NCI-H345 treated with DMSO at 0.1 percent for 48 hours (cell line): ENCODE data around the gene SYNJ1.
"Not testable (repeated sequence)": the region's sequence is repeated elsewhere in the genome, so short reads cannot be mapped to it uniquely, and the experiment has no call there.

Source experiments
- DNase-seq: peaks from one replicate; lab custom pipeline; 2025; ENCODE audit not compliant: unreplicated experiment; lab: John Stamatoyannopoulos, UW

Gene SYNJ1

DNA sequence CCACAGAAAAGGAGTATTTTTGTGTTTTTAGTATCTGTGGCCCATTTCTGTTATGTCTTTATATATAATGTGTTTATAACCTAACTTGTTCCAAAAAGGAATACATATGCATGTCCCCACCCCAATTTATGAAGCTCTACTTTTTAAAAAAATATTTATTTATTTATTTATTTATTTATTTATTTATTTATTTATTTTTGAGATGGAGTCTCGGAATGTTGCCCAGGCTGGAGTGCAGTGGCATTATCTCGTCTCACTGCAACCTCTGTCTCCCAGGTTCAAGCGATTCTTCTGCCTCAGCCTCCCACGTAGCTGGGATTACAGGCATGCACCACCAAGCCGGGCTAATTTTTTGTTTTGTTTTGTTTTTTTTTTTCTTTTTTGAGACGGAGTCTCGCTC lies 32.3 kb downstream of the SYNJ1 start:
- not testable (repeated sequence) for DNase-seq

DNA sequence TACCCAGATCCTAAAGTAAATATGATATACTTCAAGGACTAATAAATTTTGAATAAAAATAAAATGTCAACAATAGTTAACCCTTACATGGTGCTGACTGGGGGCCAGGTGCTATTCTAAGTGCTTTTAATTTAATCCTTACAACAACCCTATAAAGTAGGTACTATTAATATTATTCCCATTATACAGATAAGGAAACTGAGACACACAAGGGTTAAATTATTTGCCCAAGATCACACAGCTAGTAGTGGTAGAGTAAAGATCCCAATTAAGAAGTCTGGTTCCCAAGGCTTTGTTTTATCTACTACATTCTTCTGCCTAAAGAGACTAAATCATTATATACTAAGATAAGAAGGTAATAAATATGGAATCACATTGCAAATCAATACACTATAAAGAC lies 34.2 kb downstream of the SYNJ1 start:
- DNase-seq: no peak

DNA sequence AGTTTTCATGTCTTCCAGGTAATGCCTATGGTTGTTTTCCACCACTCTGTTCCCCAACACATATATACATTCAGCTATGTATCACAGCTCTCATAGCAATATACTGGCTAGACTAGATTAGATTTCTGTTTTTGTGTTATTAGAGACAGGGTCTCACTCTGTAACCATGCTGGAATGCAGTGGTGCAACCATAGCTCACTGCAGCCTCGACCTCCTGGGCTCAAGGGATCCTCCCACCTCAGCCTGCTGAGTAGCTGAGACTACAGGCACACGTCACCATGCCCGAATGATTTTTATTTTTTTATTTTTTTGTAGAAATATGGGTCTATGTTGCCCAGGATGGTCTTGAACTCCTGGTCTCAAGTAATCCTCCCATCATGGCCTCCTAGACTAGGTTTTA lies 37.7 kb downstream of the SYNJ1 start:
- DNase-seq: no peak

DNA sequence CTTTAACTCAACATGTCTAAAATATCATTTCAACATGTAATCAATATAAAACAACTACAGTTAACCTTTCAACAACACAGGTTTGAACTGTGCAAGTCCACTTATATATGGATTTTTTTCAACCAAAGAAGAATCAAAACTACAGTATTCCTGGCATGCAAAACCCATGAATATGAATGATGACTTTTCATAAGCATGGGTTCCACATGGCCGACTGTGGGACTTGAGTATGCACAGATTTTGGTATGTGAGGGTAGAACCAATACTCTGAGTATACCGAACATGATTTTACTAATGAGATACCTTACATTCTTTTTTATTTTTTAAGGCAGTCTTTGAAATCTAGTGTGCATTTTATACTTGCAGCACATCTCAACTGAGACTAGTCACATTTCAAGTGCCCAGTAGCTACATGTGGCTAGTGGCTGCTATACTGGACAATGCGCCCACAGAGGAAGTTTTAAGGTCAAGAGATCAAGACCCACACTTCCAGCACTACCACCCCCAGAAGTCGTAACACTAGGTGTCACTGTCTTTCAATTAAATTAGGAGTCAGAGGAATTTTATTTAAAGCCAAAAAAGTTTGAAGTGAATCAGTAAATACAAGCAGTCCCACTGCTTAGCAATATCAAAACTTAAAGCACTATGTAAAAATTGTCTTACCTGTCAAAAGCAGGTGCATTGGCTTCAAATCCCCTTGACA lies 40.0 kb downstream of the SYNJ1 start:
- DNase-seq: no peak

DNA sequence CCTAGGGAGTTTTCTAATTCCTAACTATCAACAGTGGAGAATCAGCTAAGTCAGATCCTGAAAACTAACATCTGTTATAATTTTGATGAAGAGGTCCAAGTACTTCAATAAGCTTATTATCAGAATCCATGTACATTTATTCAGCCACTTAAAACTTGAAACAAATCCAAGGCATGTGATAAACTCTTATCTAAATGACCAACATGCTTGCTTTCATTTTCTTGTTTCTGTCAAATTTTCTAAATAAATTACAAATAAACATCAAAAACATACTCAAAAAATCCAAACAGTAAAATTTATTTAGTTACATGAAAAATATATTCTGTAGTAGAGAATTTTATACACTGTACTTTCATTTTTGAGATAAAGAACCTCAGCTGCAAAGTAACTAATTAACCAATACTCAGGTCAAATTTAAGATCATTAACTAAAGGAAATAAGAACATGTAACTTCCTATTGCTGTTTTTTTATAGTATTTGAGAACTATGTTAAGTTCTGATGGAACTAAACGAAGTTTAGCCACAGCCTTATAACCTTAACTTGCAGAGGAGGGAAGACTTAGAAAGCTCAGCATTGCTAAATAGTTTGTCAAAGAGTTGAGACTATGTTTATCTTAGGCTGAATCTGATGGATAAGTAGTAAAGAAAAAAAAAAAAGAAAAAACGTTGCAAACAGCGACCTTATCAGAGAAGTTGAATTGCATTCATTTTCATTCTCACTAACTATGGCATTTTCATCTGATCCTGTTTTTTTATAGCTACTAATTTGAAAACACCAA lies 44.9 kb downstream of the SYNJ1 start:
- DNase-seq: no peak

DNA sequence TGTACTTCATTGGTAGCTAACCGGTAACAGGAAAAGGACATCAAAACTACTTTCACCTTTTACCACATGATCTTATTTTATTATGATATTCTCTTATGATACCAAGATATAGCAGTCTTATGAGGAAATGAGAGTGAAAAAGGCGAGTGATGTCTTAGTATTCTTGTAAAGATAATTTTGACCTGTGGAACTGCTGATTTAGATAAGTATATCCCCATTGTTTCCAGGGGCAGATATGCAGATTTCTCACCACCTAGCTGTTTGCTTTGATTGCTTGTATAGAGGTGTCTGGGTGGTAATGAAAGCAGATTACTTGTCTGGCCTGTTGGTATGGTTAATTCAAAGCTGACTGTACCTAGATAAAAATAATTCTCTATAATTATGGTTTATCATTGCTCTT lies 53.1 kb downstream of the SYNJ1 start:
- no peak for DNase-seq

DNA sequence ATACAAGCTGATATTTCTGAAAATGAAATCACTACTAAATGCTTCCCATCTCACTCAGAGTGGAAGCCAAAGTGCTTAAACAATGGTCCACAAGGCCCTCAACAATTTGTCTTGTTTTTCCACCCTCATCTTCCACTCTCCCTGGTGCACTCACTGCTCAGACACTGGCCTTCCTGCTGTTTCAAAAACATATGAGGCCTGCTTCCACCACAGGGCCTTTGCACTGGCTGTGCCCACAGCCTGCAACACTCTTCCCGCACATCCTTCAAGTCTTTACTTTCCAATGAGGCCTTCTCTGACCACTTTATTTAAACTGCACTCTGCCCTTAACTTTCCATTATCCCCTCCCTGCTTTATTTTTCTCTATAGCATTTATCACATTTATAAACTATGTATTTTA lies 53.8 kb downstream of the SYNJ1 start:
- DNase-seq: no peak

DNA sequence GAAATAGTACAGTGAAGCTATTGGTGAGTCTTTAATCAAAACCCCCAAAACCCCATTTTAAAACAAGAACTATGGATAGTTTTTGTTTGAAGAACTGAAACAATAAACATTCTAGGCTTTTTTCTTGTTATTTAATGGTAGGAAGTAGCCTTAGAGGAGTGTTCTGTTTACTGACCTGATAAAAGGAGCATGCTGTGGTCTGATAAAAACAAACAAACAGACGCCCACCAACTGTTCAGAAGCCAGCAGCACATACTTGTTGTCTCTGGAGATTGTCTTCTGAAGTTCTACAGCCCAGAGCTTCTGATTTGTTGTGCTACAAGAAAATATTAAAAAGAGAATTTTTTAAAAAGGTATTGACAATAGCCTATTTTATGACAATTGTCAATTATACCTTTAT lies 61.6 kb downstream of the SYNJ1 start:
- no peak for DNase-seq

DNA sequence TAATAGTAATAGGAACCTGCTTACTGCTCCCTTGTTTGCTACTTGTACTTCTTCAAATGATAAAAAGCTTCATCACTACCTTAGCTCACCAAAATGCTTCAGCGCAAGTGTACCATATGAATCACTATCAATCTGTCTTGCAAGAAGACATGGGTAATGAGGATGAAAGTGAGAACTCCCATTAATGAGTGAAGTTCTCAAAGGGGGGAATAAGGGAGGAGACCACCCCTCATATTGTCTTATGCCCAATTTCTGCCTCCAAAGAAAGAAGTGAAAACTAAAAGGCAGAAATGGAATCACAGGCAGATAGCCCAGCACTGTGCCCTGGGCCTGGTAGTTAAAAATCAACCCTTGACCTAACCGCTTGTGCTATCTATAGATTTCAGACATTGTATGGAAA lies 63.7 kb downstream of the SYNJ1 start:
- DNase-seq: not testable (repeated sequence)

DNA sequence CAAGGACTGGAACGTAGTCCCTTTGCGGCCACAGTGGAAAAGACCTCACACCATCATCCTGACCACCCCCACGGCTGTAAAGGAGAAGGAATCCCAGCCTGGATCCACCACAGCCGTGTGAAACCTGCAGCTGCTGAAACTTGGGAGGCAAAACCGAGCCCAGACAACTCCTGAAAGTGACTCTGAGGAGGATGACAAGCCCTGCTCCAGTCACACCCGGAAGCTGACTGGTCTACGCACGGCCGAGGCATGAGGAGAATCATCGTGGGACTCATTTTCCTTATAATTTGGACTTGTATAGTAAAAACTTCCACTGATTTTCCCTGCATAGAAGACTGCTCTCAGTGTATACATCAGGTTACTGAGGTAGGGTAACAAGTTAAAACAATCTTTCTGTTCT lies 65.8 kb downstream of the SYNJ1 start:
- DNase-seq: not testable (repeated sequence)

DNA sequence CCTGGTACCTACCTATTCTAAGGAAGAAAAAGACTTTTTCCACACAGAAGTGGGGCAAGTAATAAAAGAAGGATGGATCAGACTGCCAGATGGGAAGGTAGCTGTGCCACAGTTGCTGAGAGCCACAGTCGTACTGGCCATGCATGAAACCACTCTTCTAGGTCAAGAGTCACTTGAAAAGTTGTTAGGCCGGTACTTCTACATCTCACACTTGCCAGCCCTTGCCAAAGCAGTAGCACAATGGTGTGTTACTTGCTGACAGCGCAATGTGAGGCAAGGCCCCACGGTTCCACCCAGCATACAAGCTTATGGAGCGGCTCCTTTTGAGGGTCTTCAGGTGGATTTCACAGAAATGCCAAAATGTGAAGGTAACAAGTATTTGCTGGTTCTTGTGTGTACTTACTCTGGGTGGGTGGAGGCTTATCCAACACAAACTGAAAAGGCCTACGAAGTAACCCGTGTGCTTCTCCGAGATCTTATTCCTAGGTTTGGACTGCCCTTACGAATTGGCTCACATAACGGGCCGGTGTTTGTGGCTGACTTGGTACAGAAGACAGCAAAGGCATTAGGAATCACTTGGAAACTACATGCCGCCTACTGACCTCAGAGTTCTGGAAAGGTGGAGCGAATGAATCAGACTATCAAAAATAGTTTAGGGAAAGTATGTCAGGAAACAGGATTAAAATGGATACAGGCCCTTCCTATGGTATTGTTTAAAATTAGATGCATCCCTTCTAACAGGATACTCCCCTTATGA lies 66.6 kb downstream of the SYNJ1 start:
- not testable (repeated sequence) for DNase-seq

DNA sequence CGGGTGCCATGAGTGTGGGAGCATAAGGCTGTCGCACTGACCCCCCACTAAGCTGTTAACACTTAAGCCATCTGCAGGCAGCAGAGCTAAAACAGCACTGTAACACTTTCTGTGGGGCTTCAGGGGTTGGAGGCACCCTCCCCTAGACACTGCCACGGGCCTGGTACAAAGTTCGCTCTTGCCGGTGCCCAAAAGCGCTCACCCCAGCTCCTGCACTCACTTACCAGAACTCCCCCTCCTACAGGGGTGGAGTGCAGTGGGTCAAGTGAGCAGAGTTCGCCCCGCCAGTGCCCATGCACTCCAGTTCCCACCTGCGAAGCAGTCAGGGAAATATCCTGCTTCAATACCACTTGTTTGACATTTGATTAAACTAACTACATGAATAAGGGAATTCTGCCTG lies 69.3 kb downstream of the SYNJ1 start:
- no peak for DNase-seq

DNA sequence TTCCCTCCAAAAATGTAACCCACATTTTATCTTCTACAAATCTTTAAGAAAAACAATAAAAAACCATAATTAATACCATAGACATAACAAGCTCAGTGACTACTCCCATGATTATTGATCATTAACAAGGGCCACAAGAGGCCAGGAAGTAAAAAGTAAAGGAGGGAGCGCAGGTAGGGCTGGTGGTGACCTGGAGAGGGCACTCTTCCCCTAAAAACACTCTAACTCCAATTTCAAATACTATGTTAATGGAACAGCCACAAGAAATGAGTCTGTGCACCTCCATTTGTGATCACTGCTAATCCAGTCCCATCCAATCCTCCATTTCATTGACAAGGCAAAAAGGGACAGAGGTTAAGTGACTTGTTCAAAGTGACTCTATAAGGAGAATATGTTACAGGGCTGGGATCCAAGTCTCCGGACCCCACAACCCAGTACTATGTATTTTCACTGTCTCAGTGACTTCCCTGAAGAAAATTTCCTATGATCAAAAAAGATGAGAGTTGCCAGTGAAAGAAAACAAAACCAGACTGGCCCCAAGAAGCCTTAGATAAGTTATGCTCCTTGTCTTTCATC lies 74.4 kb downstream of the SYNJ1 start:
- DNase-seq: no peak

DNA sequence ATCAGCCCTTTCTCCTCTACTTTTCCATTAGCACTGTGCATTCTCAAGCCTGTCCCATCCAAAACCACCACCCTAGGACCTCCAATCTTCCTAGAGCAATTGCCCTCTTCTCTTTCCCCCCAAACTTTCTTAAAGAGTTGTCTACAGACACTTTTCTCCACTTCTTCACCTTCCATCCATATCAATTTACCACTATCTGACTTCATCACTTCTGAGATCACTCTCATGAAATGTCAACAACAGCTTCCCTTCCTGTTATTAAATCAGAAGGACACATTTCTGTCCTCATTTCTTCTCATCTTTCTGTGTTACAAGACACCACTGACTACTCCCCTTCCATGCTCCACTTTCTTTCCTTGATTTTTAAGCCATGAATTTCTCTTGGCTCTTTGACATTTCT lies 79.6 kb downstream of the SYNJ1 start:
- DNase-seq: no peak

DNA sequence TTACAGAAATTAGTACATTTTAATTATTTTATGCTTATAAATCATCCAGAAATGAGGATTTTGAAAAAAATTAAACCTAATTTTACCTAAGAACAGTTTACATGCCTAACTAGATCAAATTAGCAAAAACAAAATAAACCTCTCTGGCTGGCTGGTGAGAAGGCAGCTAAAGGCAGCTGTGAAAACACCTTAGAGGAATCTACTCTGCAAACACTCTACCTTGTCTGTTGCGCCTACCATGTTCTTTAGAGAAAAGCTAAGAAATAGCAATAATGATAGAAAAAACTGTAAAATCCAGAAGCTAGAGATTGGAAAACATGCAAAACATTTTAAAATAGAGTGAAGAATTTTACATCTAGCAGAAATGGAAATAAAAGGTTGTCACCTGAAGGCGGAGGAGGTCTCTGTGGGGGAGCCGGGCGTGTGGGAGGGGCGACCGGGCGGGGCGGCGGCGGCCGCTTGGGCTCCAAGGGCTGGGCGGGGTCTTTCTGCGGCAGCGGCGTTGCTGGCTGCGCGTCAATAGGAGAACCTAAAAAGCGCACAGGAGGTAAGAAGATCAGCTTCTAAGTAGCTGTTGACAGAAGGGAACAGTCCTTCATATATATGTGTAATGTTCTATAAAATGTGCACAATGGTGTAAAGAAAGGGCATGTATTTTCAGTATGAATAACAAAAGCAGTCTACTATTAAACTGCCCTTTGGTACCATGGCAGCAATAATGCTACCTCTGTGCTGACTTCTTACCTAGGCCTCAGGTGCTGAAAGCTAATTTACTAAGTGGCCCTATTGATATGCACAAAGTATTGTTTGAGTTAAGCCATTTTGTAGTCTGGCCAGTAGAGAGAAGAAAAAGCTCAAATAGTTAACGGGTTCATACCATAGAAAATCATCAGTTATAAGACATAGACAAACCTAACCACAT lies 82.3 kb downstream of the SYNJ1 start:
- no peak for DNase-seq

DNA sequence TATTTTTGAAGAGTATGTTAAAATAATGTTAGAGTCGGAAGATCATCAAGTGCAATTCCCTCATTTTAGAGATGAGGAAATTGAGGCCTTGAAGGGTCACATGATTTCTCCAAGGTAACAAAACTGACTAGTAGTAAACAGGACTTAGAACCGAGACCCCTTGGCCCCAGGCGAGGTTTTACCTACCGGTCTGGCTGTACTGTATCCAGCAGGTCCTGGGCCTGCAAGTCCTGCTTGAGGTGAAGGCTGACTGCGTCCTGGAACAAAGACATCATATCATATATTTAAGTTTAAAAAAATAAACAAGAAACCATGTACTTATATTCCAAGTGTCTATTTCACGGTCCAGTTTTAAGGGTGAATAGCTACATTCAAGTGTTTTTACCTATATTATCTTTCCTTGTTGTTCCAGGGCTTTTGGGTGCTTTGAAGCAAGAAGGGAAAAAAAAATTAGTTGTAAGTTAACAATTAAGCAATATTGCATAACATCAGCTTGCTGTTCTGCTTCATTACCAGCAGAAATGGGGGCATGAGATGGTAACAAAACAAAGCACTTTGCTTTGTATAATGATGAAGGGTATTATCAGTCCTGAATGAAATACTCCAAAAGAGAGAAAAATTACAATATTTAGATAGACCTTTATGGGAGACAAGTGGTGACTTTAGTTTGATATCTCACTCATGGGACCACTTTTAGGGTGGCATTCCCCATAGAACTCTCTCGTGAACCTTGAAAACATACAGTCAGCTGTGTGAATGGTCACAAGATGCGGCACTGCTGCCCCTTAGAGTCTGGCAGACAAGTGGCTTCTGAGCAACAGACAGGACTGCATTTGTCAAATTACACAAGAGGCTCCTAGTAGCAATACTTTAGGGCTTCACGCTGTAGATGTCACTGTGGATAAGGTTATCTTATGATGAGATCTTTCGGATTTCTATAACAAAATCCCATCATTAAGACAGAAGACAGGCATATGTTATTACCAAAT lies 85.8 kb downstream of the SYNJ1 start:
- DNase-seq: no peak

DNA sequence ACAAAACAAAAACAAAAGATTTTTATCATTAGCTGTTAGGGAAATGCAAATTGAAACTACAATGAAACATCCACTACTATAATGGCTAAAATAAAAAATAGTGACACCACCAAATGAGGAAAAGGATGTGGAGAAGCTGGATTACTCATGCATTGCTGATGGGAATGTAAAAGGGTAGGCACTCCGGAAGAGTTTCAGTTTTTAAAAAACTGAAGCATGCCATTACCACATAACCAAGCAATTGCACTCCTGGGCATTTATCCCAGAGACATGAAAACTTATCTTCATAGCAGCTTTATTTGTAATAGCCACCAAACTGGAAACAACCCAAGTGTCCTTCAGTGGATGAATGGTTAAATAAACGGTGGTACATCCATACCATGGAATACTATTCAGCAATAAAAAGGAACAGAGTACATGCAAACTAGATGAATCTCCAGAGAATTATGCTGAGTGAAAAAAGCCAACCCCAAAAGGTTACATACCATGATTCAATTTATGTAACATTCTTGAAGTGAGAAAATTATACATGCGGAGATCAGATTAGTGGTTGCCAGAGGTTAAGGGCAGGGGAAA lies 101.1 kb downstream of the SYNJ1 start:
- DNase-seq: no peak

DNA sequence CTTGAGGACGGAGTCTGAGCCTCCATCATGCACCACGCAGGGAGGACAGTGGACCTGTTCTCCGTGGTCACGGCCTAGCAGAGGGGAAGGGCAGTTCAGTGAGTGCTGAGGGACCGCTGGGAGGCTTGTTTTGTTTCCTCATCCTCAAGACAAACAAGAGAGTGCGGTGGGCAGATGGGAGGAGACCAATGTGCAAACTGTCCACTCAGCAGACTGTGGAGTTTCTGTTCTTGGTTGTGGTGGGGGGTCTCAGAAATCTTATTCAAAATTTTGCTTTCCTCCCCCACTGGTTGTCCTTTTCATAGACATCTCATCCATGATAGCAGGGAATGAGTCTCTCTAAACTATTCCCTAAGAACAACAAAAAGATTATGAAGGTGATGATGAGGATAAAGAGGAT lies 109.6 kb downstream of the SYNJ1 start:
- not testable (repeated sequence) for DNase-seq

DNA sequence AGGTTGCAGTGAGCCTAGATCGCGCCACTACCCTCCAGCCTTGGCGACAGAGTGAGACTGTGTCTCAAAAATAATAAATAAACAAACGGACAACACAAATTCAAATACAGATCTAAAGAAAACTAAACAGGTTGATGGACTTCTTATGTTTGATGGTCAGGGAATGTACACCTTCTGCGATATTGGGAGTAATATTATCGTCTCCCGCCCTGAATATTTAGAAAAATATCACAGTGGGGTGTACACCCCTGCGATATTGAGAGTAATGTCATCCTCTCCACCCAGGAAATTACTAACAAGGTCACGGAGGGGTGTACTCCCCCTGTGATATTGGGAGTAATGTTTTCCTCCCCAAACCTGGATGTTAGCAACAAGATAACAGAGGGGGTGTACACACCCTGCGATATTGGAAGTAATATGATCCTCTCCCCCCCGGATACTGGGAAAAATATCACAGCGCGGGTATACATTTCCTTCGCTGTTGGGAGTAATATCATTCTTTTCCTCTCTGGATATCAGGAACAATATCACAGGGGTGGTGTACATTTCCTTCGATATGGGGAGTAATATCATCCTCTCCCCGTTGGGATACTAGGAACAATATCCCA lies 114.3 kb downstream of the SYNJ1 start:
- no peak for DNase-seq
